SK-N-MC (cell line): Measurements from ENCODE around the gene C1QTNF8.

Source experiments
- EZH2 ChIP-seq: fragments of 200-600 bp; sonication (generic); IDR thresholded peaks from one replicate; pipeline ENCODE4 v1.6.1; 2017; ENCODE audit warnings: antibody characterized with exemption
- POLR2AphosphoS5 ChIP-seq: IDR thresholded peaks from 2 replicates; pipeline ENCODE4 v1.6.1; 2012; ENCODE audit warnings: mild to moderate bottlenecking, low read depth, low read length, borderline replicate concordance

DNA sequence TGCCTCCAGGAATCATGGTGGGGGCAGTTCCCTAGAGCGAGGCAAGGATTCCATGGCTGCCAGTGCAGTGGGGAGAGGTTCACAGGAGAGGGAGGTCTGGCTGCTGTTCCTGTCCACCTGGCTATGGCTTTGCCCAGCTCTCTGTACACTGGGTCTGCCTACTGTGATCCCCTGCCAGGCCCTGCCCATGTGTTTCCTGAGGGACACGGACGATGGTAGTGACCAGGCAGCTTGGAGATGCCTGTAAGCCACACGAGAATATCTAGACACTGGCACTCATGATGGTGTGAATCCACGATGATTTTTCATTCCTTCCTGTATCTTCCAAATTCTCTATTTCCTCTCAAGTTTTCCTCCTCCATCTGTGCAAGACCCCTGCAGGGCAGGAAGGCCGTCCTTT, 11.1 kb downstream of the C1QTNF8 start:
- TF ChIP-seq POLR2AphosphoS5, result no peak
- TF ChIP-seq EZH2, result no peak
